ENCODE data around the gene KLHL12. TPM values are rescaled to one million over a fixed set of nuclear protein-coding genes. Genes with fewer than 3 reads are reported as not detected.

The KLHL12 gene
- total and polyA plus RNA-seq, 10 of the 15 experiments (the other 5 are each of a cell fraction or from before 2014, with no cell fraction given) = 16.0 to 53.8 (median 30.3) TPM

GRCh38 chr1:202926581-202927491 is at the start of gene KLHL12 (continued):
- TF ChIP-seq IRF3 (IDR thresholded peaks at IDR 0.05) = no peak
- peak in 1 of 2 experiments; percentile 67; a peak in 1 of 4 replicates for TF ChIP-seq SRF (IDR thresholded peaks at IDR 0.05; ENCODE audit: low read depth in 2 of 2, low read length in 2 of 2)
- no peak for TF ChIP-seq E2F8 (IDR thresholded peaks at IDR 0.05; ENCODE audit: low read depth, partially characterized antibody)
- TF ChIP-seq CUX1 (IDR thresholded peaks at IDR 0.05; ENCODE audit: insufficient replicate concordance, low read depth, low read length) = no peak
- no peak for TF ChIP-seq PAX8 (IDR thresholded peaks at IDR 0.05)
- TF ChIP-seq ZNF207 (IDR thresholded peaks at IDR 0.05; ENCODE audit: borderline replicate concordance) = no peak; the same call in 1 of the 2 replicates
- no peak for TF ChIP-seq TCF7 (IDR thresholded peaks at IDR 0.05; ENCODE audit: borderline replicate concordance)
- TF ChIP-seq JUND (IDR thresholded peaks at IDR 0.05; ENCODE audit: low read depth, low read length) = peak; percentile 58; the same call in 1 of the 2 replicates
